Subcutaneous adipose tissue (tissue), 4 donors: ENCODE results near the gene RPRML. TPM values are rescaled to one million over a fixed set of nuclear protein-coding genes. Genes with fewer than 3 reads are reported as not detected.

Source experiments
- CTCF ChIP-seq: fragments of 450-650 bp; IDR thresholded peaks from one replicate; pipeline ENCODE4 v1.5.1; 2016; ENCODE audit warnings: low read depth, mild to moderate bottlenecking, control low read depth, antibody characterized with exemption, moderate library complexity
- total RNA-seq, 4 donors: library from RNA; depleted of rRNA; stranded (reverse); fragments of >200 nt; gene quantifications; one replicate each; pipeline ENCODE4 v1.1.0, GENCODE V29; 2016

The RPRML gene
- total RNA-seq, 4 donors from 2014 or later = 0.66 to 0.75 TPM; not detected in 2

- no peak for TF ChIP-seq CTCF
Observed at GRCh38 chr17:46971647-46972300, 7.3 kb downstream of the RPRML start.

- TF ChIP-seq CTCF = no peak
Observed at GRCh38 chr17:46968896-46969295, 10.2 kb downstream of the RPRML start.

GRCh38 chr17:46968224-46968834 lies 10.7 kb downstream of the RPRML start:
- TF ChIP-seq CTCF = no peak

GRCh38 chr17:46964315-46965265 lies 14.5 kb downstream of the RPRML start:
- no peak for TF ChIP-seq CTCF

- TF ChIP-seq CTCF = no peak
Observed at GRCh38 chr17:46963571-46963970, 15.5 kb downstream of the RPRML start.

GRCh38 chr17:46962374-46962790 lies 16.7 kb downstream of the RPRML start:
- no peak for TF ChIP-seq CTCF

- no peak for TF ChIP-seq CTCF
Observed at GRCh38 chr17:46960152-46960551, 18.9 kb downstream of the RPRML start.
